Measurements from ENCODE around the gene KRTAP12-2.
"Not testable (repeated sequence)": the region's sequence is repeated elsewhere in the genome, so short reads cannot be mapped to it uniquely, and the experiment has no call there.

The KRTAP12-2 gene

GRCh38 chr21:44697811-44698734 is 31.3 kb upstream of the KRTAP12-2 start:
- DNase-seq = no peak
- no peak for TF ChIP-seq GATA1 (IDR thresholded peaks at IDR 0.05; ENCODE audit: low read depth, low read length)

- DNase-seq = not testable (repeated sequence)
Observed at GRCh38 chr21:44697172-44697810, 30.6 kb upstream of the KRTAP12-2 start, which contains the start of gene KRTAP10-12. TSS of gene KRTAP10-12 (plus strand) at chr21:44697172. CDS start at chr21:44697202, 30 bp downstream.

- TF ChIP-seq GATA1 (IDR thresholded peaks at IDR 0.05; ENCODE audit: low read depth, low read length) (no peak), POLR2A (IDR thresholded peaks at IDR 0.05; ENCODE audit: low read length) (no peak)
- DNase-seq = no peak
Observed at GRCh38 chr21:44696572-44696971, 29.8 kb upstream of the KRTAP12-2 start.

- no peak for DNase-seq
- TF ChIP-seq GATA1 (IDR thresholded peaks at IDR 0.05; ENCODE audit: low read depth, low read length) (no peak), POLR2A (IDR thresholded peaks at IDR 0.05; ENCODE audit: low read length) (no peak)
Observed at GRCh38 chr21:44695641-44696040, 28.9 kb upstream of the KRTAP12-2 start.

GRCh38 chr21:44695184-44695583 is 28.5 kb upstream of the KRTAP12-2 start:
- TF ChIP-seq GATA1 (IDR thresholded peaks at IDR 0.05; ENCODE audit: low read depth, low read length) (no peak), POLR2A (IDR thresholded peaks at IDR 0.05; ENCODE audit: low read length) (no peak)
- DNase-seq = no peak

GRCh38 chr21:44694776-44695175 is 28.0 kb upstream of the KRTAP12-2 start:
- DNase-seq = no peak
- TF ChIP-seq GATA1 (IDR thresholded peaks at IDR 0.05; ENCODE audit: low read depth, low read length) = no peak
- no peak for TF ChIP-seq POLR2A (IDR thresholded peaks at IDR 0.05; ENCODE audit: low read length)

GRCh38 chr21:44692798-44693512 is 26.2 kb upstream of the KRTAP12-2 start:
- DNase-seq = no peak
- TF ChIP-seq POLR2A (IDR thresholded peaks at IDR 0.05; ENCODE audit: low read length) (no peak), GATA1 (IDR thresholded peaks at IDR 0.05; ENCODE audit: low read depth, low read length) (no peak)

- DNase-seq = no peak
- TF ChIP-seq GATA1 (IDR thresholded peaks at IDR 0.05; ENCODE audit: low read depth, low read length) (no peak), POLR2A (IDR thresholded peaks at IDR 0.05; ENCODE audit: low read length) (no peak)
Observed at GRCh38 chr21:44691686-44692085, 25.0 kb upstream of the KRTAP12-2 start.

- not testable (repeated sequence) for DNase-seq
Observed at GRCh38 chr21:44689740-44690139, 23.0 kb upstream of the KRTAP12-2 start.

GRCh38 chr21:44687671-44688070 is 20.9 kb upstream of the KRTAP12-2 start:
- TF ChIP-seq GATA1 (IDR thresholded peaks at IDR 0.05; ENCODE audit: low read depth, low read length) (no peak), POLR2A (IDR thresholded peaks at IDR 0.05; ENCODE audit: low read length) (no peak)

GRCh38 chr21:44686843-44687561 is 20.3 kb upstream of the KRTAP12-2 start:
- TF ChIP-seq GATA1 (IDR thresholded peaks at IDR 0.05; ENCODE audit: low read depth, low read length) (no peak), POLR2A (IDR thresholded peaks at IDR 0.05; ENCODE audit: low read length) (no peak)
- no peak for DNase-seq

More at GRCh38 chr21:44687671-44688070, 20.9 kb upstream of the KRTAP12-2 start:
- no peak for DNase-seq

GRCh38 chr21:44686000-44686781 is 19.5 kb upstream of the KRTAP12-2 start:
- no peak for DNase-seq
- no peak for TF ChIP-seq GATA1 (IDR thresholded peaks at IDR 0.05; ENCODE audit: low read depth, low read length)
- TF ChIP-seq POLR2A (IDR thresholded peaks at IDR 0.05; ENCODE audit: low read length) = no peak

- DNase-seq = not testable (repeated sequence)
Observed at GRCh38 chr21:44685050-44685449, 18.3 kb upstream of the KRTAP12-2 start.

Data from erythroblast (primary cell).